CD4-positive, alpha-beta T cell (primary cell): ENCODE measurements around the gene SLC26A9. TPM values are rescaled to one million over a fixed set of nuclear protein-coding genes. Genes with fewer than 3 reads are reported as not detected.
"Not testable (repeated sequence)": the region's sequence is repeated elsewhere in the genome, so short reads cannot be mapped to it uniquely, and the experiment has no call there.

Experiments used
- ATAC-seq: fragments of 200-7000 bp; cut with Tn5 transposase; one replicate; pipeline ENCODE4 v1.10.0; 2022; ENCODE audit warnings: mild to moderate bottlenecking; ENCODE audit not compliant: poor library complexity
- CTCF ChIA-PET: fragments of 350-600 bp; sonication (Branson Sonifier 250); formaldehyde crosslinking; loops from one replicate; lab custom pipeline; 2021; ENCODE audit warnings: antibody characterized with exemption, inconsistent platforms; lab: Charles Lee
- POLR2A ChIA-PET: fragments of 350-600 bp; sonication (Branson Sonifier 250); formaldehyde crosslinking; loops from one replicate; lab custom pipeline; 2021; ENCODE audit warnings: antibody characterized with exemption, inconsistent platforms; lab: Charles Lee
- DNase-seq, 14 experiments: peaks; one replicate each; pipeline ENCODE4 v3.0.0-alpha.2; 2013 to 2020; ENCODE audit warnings: mixed read lengths in 2 of 14
- H3K27ac ChIP-seq, 2 donors: one replicate each; pipeline versions ENCODE4 v1.5.1 to v1.7.0; 2013; ENCODE audit warnings: low read length in 2 of 2, low read depth in 1 of 2, mild to moderate bottlenecking in 1 of 2
- H3K27me3 ChIP-seq, 2 experiments: 1 replicate in 1 of 2; 2 replicates in 1 of 2; pipeline versions ENCODE4 v1.6.1 to v1.7.0; 2013; ENCODE audit warnings: low read length in 2 of 2, control low read depth in 1 of 2, mild to moderate bottlenecking in 1 of 2, moderate library complexity in 1 of 2; ENCODE audit not compliant: insufficient read depth in 2 of 2, control insufficient read depth in 1 of 2
- H3K36me3 ChIP-seq: one replicate; pipeline ENCODE4 v1.6.1; 2013; ENCODE audit warnings: low read length, control low read depth; ENCODE audit not compliant: insufficient read depth
- H3K4me1 ChIP-seq: one replicate; pipeline ENCODE4 v1.6.1; 2013; ENCODE audit warnings: low read length, control low read depth; ENCODE audit not compliant: insufficient read depth
- H3K4me3 ChIP-seq: one replicate; pipeline ENCODE4 v1.5.1; 2013; ENCODE audit warnings: mild to moderate bottlenecking, low read length, moderate library complexity
- H3K9me3 ChIP-seq, 2 experiments: 1 replicate in 1 of 2; 2 replicates in 1 of 2; pipeline versions ENCODE4 v1.6.1 to v1.7.0; 2013; ENCODE audit warnings: low read length in 2 of 2, mild to moderate bottlenecking in 2 of 2, control low read depth in 1 of 2, moderate library complexity in 1 of 2; ENCODE audit not compliant: control insufficient read depth in 1 of 2, insufficient read depth in 1 of 2
- H3K27ac Mint-ChIP-seq: one replicate; pipeline ENCODE4 v1.8.0; 2020; ENCODE audit warnings: mixed read lengths
- H3K27me3 Mint-ChIP-seq: one replicate; pipeline ENCODE4 v1.8.0; 2021; ENCODE audit warnings: mixed read lengths
- H3K36me3 Mint-ChIP-seq: one replicate; pipeline ENCODE4 v1.8.0; 2021; ENCODE audit warnings: low read depth, mixed read lengths
- H3K4me1 Mint-ChIP-seq: one replicate; pipeline ENCODE4 v1.8.0; 2021; ENCODE audit warnings: low read depth, mixed read lengths
- H3K4me3 Mint-ChIP-seq: one replicate; pipeline ENCODE4 v1.8.0; 2020; ENCODE audit warnings: mild to moderate bottlenecking, mixed read lengths
- H3K9me3 Mint-ChIP-seq: one replicate; pipeline ENCODE4 v1.8.0; 2020; ENCODE audit warnings: mixed read lengths
- CTCF ChIP-seq: fragments of 200-600 bp; IDR thresholded peaks from one replicate; pipeline ENCODE4 v1.8.0; 2022; ENCODE audit warnings: antibody characterized with exemption, mild to moderate bottlenecking
- intact Hi-C, 2 experiments: fragments of 100-400 bp; cut with DNase I in 1 of 2; cut with micrococcal nuclease in 1 of 2; formaldehyde crosslinking; loops; one replicate each; pipeline versions ENCODE4 v1.15.1 to v1.9.0; 2023 to 2025; cut with DNase I, micrococcal nuclease
- total RNA-seq, 174 experiments: library from RNA in 2 of 174; stranded (reverse) in 2 of 174; gene quantifications; one replicate each; pipeline ENCODE4 v1.2.3 and lab custom pipeline; 2021 to 2026

SLC26A9 gene
- total RNA-seq, 2 experiments from 2014 or later = not detected

- intact Hi-C loops, H3K4me3 Mint-ChIP-seq, H3K27ac Mint-ChIP-seq, H3K27ac ChIP-seq, H3K9me3 ChIP-seq, H3K4me1 ChIP-seq, ATAC-seq, POLR2A ChIA-PET, H3K27me3 ChIP-seq, H3K4me3 ChIP-seq, H3K36me3 ChIP-seq, H3K36me3 Mint-ChIP-seq, CTCF ChIA-PET, H3K4me1 Mint-ChIP-seq: not testable (repeated sequence)
- DNase-seq = peak in 1 of 14 experiments; percentile 31
- peaks cover 28% of the 10 kb centered on the region for H3K27me3 Mint-ChIP-seq
- H3K9me3 Mint-ChIP-seq = peaks cover 10% of the 10 kb centered on the region
Measured at GRCh38 chr1:205889006-205889405, 54.2 kb downstream of the SLC26A9 start.

GRCh38 chr1:205883792-205884191, 59.5 kb downstream of the SLC26A9 start:
- Histone ChIP-seq H3K27ac (no peak overlapping the region), H3K27me3 (no peaks in the 10 kb centered on the region), H3K9me3 (peaks cover 9 to 13% of the 10 kb centered on the region in 2 experiments), H3K4me3 (no peak overlapping the region), H3K36me3 (no peaks in the 10 kb centered on the region), H3K4me1 (peaks cover 2% of the 10 kb centered on the region)
- no peak for ATAC-seq
- CTCF ChIA-PET = no interaction called here
- Mint-ChIP-seq H3K9me3 (peaks cover 8% of the 10 kb centered on the region), H3K27me3 (peaks cover 17% of the 10 kb centered on the region), H3K27ac (no peak overlapping the region), H3K4me1 (peaks cover 1% of the 10 kb centered on the region), H3K4me3 (no peak overlapping the region), H3K36me3 (no peaks in the 10 kb centered on the region)
- TF ChIP-seq CTCF = no peak
- POLR2A ChIA-PET = no interaction called here
- no peak for DNase-seq
- intact Hi-C loops = no loop called here

GRCh38 chr1:205880923-205881322, 62.3 kb downstream of the SLC26A9 start:
- intact Hi-C loops = no loop called here
- no peaks in the 10 kb centered on the region for H3K4me1 Mint-ChIP-seq
- no peaks in the 10 kb centered on the region for H3K27me3 ChIP-seq
- no peaks in the 10 kb centered on the region for H3K36me3 ChIP-seq
- H3K36me3 Mint-ChIP-seq = no peaks in the 10 kb centered on the region
- peaks cover 12% of the 10 kb centered on the region for H3K9me3 Mint-ChIP-seq
- no peak overlapping the region for H3K4me3 Mint-ChIP-seq
- DNase-seq (no peak), ATAC-seq (no peak)
- POLR2A ChIA-PET = no interaction called here
- H3K9me3 ChIP-seq = peaks cover 9 to 13% of the 10 kb centered on the region in 2 experiments
- H3K4me1 ChIP-seq = no peaks in the 10 kb centered on the region
- TF ChIP-seq CTCF = no peak
- no peak overlapping the region for H3K27ac ChIP-seq
- H3K27ac Mint-ChIP-seq = no peak overlapping the region
- CTCF ChIA-PET = no interaction called here
- peaks cover 15% of the 10 kb centered on the region for H3K27me3 Mint-ChIP-seq
- H3K4me3 ChIP-seq = no peak overlapping the region

GRCh38 chr1:205879974-205880373, 63.3 kb downstream of the SLC26A9 start:
- no peak overlapping the region for H3K4me3 ChIP-seq
- no peaks in the 10 kb centered on the region for H3K36me3 ChIP-seq
- H3K4me1 ChIP-seq = no peaks in the 10 kb centered on the region
- H3K9me3 Mint-ChIP-seq = peaks cover 12% of the 10 kb centered on the region
- DNase-seq (no peak), ATAC-seq (no peak)
- no peak for TF ChIP-seq CTCF
- peaks cover 15% of the 10 kb centered on the region for H3K27me3 Mint-ChIP-seq
- no peaks in the 10 kb centered on the region for H3K36me3 Mint-ChIP-seq
- ChIA-PET CTCF (no interaction called here), POLR2A (no interaction called here)
- no peak overlapping the region for H3K4me3 Mint-ChIP-seq
- H3K4me1 Mint-ChIP-seq = no peaks in the 10 kb centered on the region
- no peaks in the 10 kb centered on the region for H3K27me3 ChIP-seq
- peaks cover 9 to 13% of the 10 kb centered on the region in 2 experiments for H3K9me3 ChIP-seq
- no peak overlapping the region for H3K27ac ChIP-seq
- intact Hi-C loops = no loop called here
- H3K27ac Mint-ChIP-seq = no peak overlapping the region
